ENCODE data around the gene MT1H. TPM values are rescaled to one million over a fixed set of nuclear protein-coding genes. Genes with fewer than 3 reads are reported as not detected.

MT1H gene
- total and polyA plus RNA-seq, 4 donors: 4.4 to 1,775 (median 938) TPM

GRCh38 chr16:56632848-56633365, 36.7 kb upstream of the MT1H start:
- WGBS: 49% methylated on average over 6 of the region's 6 CpGs
- Histone ChIP-seq H3K9ac (ENCODE audit: low read depth in 1 of 2, low read length in 2 of 2) (peak overlapping the region; percentile 77 to 84), H3K27ac (ENCODE audit: low read depth in 1 of 2, low read length in 2 of 2) (peak overlapping the region; percentile 84 to 87), H3K4me3 (ENCODE audit: low read depth in 1 of 3, low read length in 3 of 3) (peak overlapping the region; percentile 48 to 95 (median 93)), H3K4me1 (ENCODE audit: control insufficient read depth in 4 of 4, insufficient read depth in 4 of 4, low read length in 3 of 4) (peaks cover 2 to 27% (median 7%) of the 10 kb centered on the region in 4 donors), H3K36me3 (ENCODE audit: control insufficient read depth in 4 of 4, insufficient read depth in 3 of 4, low read depth in 1 of 4, low read length in 3 of 4) (no peaks in the 10 kb centered on the region), H3K27me3 (ENCODE audit: control insufficient read depth in 4 of 4, insufficient read depth in 4 of 4, low read length in 3 of 4) (no peaks in the 10 kb centered on the region), H3K9me3 (ENCODE audit: control insufficient read depth in 4 of 4, low read length in 3 of 4) (no peaks in the 10 kb centered on the region)
- no peak for DNase-seq (ENCODE audit: low spot score)
- TF ChIP-seq RXRA (IDR thresholded peaks at IDR 0.05) (no peak), FOXA2 (IDR thresholded peaks at IDR 0.05) (no peak), RAD21 (IDR thresholded peaks at IDR 0.05) (no peak), NR2F2 (IDR thresholded peaks at IDR 0.05) (no peak), HNF4G (IDR thresholded peaks at IDR 0.05) (no peak), YY1 (IDR thresholded peaks at IDR 0.05) (no peak), GABPA (IDR thresholded peaks at IDR 0.05 in 1 of 2, conservative IDR thresholded peaks at IDR 0.05 in 1 of 2) (no peak)

GRCh38 chr16:56633535-56633934, 36.1 kb upstream of the MT1H start:
- no peaks in the 10 kb centered on the region for H3K9me3 ChIP-seq (ENCODE audit: control insufficient read depth in 4 of 4, low read length in 3 of 4)
- TF ChIP-seq JUND (IDR thresholded peaks at IDR 0.05) (no peak), ZBTB33 (IDR thresholded peaks at IDR 0.05) (no peak), TAF1 (conservative IDR thresholded peaks at IDR 0.05) (no peak), CTCF (IDR thresholded peaks at IDR 0.05; ENCODE audit: low read depth, low read length, missing input control) (no peak), HNF4A (conservative IDR thresholded peaks at IDR 0.05) (no peak), SP1 (IDR thresholded peaks at IDR 0.05) (no peak), GABPA (IDR thresholded peaks at IDR 0.05 in 1 of 2, conservative IDR thresholded peaks at IDR 0.05 in 1 of 2) (no peak), RXRA (IDR thresholded peaks at IDR 0.05) (no peak), EGR1 (IDR thresholded peaks at IDR 0.05; ENCODE audit: low read depth in 2 of 2) (no peak), HNF4G (IDR thresholded peaks at IDR 0.05) (no peak), ATF3 (IDR thresholded peaks at IDR 0.05) (no peak)
- DNase-seq (ENCODE audit: low spot score): no peak
- WGBS: 56% methylated on average over 7 of the region's 7 CpGs
- peak overlapping the region in 1 of 2 donors; percentile 84 for H3K9ac ChIP-seq (ENCODE audit: low read depth in 1 of 2, low read length in 2 of 2)
- no peaks in the 10 kb centered on the region for H3K36me3 ChIP-seq (ENCODE audit: control insufficient read depth in 4 of 4, insufficient read depth in 3 of 4, low read depth in 1 of 4, low read length in 3 of 4)
- H3K27me3 ChIP-seq (ENCODE audit: control insufficient read depth in 4 of 4, insufficient read depth in 4 of 4, low read length in 3 of 4): no peaks in the 10 kb centered on the region
- H3K4me3 ChIP-seq (ENCODE audit: low read depth in 1 of 3, low read length in 3 of 3): peak overlapping the region in 2 of 3 donors; percentile 93 to 95
- peaks cover 2 to 31% (median 8%) of the 10 kb centered on the region in 4 donors for H3K4me1 ChIP-seq (ENCODE audit: control insufficient read depth in 4 of 4, insufficient read depth in 4 of 4, low read length in 3 of 4)
- H3K27ac ChIP-seq (ENCODE audit: low read depth in 1 of 2, low read length in 2 of 2): peak overlapping the region; percentile 84 to 87
